Esophagus muscularis mucosa (tissue), 4 donors: ENCODE measurements around the gene DGUOK.

Experiments used
- EP300 ChIP-seq: sonication (generic); formaldehyde crosslinking; IDR thresholded peaks from one replicate; pipeline ENCODE4 v1.6.1; 2017; ENCODE audit warnings: antibody characterized with exemption
- POLR2A ChIP-seq: fragments of 450-650 bp; IDR thresholded peaks from one replicate; pipeline ENCODE4 v1.6.1; 2017; ENCODE audit warnings: antibody characterized with exemption, moderate library complexity, mild to moderate bottlenecking, low read depth
- TF ChIP-seq, protein P1 (sequence below), 3 experiments: fragments of 200-600 bp in 2 of 3; fragments of 450-650 bp in 1 of 3; sonication (generic) in 2 of 3; IDR thresholded peaks; one replicate each; pipeline ENCODE4 v1.5.1; 2017 to 2019; ENCODE audit warnings: antibody characterized with exemption in 3 of 3, mild to moderate bottlenecking in 2 of 3, moderate library complexity in 1 of 3

DNA sequence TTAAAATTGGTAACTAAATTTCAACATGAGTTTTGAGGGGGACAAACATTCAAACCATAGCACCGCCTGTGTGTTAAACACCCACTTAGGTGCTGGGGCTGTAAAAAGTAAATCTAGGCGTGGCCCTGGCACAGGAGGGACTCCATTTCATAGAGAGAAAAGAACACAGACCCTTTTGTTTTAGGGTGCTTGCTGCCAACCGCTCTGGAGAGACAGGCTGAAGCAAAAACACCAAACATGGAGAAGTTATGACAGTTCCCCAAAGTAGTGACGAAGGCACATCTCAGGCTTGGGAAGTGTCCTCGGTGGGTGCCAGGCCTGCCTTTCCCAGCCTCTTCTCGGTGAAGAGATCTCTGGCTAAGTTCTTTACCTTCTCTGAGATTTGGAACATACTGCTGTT lies 28.7 kb upstream of the DGUOK start:
- TF ChIP-seq EP300 (no peak), POLR2A (no peak)
- TF ChIP-seq, protein P1, sequence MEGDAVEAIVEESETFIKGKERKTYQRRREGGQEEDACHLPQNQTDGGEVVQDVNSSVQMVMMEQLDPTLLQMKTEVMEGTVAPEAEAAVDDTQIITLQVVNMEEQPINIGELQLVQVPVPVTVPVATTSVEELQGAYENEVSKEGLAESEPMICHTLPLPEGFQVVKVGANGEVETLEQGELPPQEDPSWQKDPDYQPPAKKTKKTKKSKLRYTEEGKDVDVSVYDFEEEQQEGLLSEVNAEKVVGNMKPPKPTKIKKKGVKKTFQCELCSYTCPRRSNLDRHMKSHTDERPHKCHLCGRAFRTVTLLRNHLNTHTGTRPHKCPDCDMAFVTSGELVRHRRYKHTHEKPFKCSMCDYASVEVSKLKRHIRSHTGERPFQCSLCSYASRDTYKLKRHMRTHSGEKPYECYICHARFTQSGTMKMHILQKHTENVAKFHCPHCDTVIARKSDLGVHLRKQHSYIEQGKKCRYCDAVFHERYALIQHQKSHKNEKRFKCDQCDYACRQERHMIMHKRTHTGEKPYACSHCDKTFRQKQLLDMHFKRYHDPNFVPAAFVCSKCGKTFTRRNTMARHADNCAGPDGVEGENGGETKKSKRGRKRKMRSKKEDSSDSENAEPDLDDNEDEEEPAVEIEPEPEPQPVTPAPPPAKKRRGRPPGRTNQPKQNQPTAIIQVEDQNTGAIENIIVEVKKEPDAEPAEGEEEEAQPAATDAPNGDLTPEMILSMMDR (IDR thresholded peaks at IDR 0.05), result no peak
